Smooth muscle cell (in vitro differentiated cells): ENCODE results near the gene LONRF2. TPM values are rescaled to one million over a fixed set of nuclear protein-coding genes. Genes with fewer than 3 reads are reported as not detected.

Experiments used
- DNase-seq: peaks from one replicate; lab custom pipeline; 2025; ENCODE audit not compliant: unreplicated experiment; lab: John Stamatoyannopoulos, UW
- H2AFZ ChIP-seq: fragments of 200-600 bp; sonication (generic); 2 replicates; pipeline ENCODE4 v1.6.0; 2016; ENCODE audit warnings: antibody characterized with exemption, low read depth, mild to moderate bottlenecking
- H3F3A ChIP-seq: fragments of 200-600 bp; sonication (generic); 2 replicates; pipeline ENCODE4 v1.6.0; 2017; ENCODE audit warnings: antibody characterized with exemption, low read depth
- H3K27ac ChIP-seq: fragments of 200-600 bp; sonication (generic); 2 replicates; pipeline ENCODE4 v1.5.1; 2016; ENCODE audit warnings: low read depth, mild to moderate bottlenecking
- H3K27me3 ChIP-seq: fragments of 200-600 bp; sonication (generic); 2 replicates; pipeline ENCODE4 v1.6.1; 2016; ENCODE audit warnings: low read depth, mild to moderate bottlenecking
- H3K36me3 ChIP-seq: fragments of 200-600 bp; sonication (generic); 2 replicates; pipeline ENCODE4 v1.5.1; 2016; ENCODE audit warnings: low read depth
- H3K4me1 ChIP-seq: fragments of 200-600 bp; sonication (generic); 2 replicates; pipeline ENCODE4 v1.5.1; 2016; ENCODE audit warnings: low read depth
- H3K4me2 ChIP-seq: fragments of 200-600 bp; sonication (generic); 2 replicates; pipeline ENCODE4 v1.6.0; 2016; ENCODE audit warnings: mild to moderate bottlenecking
- H3K4me3 ChIP-seq: fragments of 200-600 bp; sonication (generic); 2 replicates; pipeline ENCODE4 v1.5.1; 2016; ENCODE audit warnings: mild to moderate bottlenecking
- H3K79me2 ChIP-seq: fragments of 200-600 bp; sonication (generic); 2 replicates; pipeline ENCODE4 v1.6.0; 2016; ENCODE audit warnings: low read depth, mild to moderate bottlenecking
- H3K9ac ChIP-seq: fragments of 200-600 bp; sonication (generic); 2 replicates; pipeline ENCODE4 v1.6.0; 2016; ENCODE audit warnings: low read depth
- H3K9me3 ChIP-seq: fragments of 200-600 bp; sonication (generic); replicated peaks from 2 replicates; pipeline ENCODE4 v1.5.1; 2016; ENCODE audit warnings: low read depth
- H4K20me1 ChIP-seq: fragments of 200-600 bp; sonication (generic); 2 replicates; pipeline ENCODE4 v1.6.0; 2016; ENCODE audit warnings: low read depth
- WGBS: methylation state at CpG from one replicate; pipeline ENCODE4 v1.1.7; 2016; ENCODE audit warnings: low lambda C conversion rate; 5-methylcytosine and 5-hydroxymethylcytosine counted together
- polyA plus RNA-seq: library from polyadenylated mRNA; unstranded; fragments of >200 nt; fragmentation: Nextera tagmentation; extraction: Ambion mirVana; gene quantifications from 2 replicates; pipeline ENCODE4 v1.2.1, GENCODE V29; 2016
- total RNA-seq: library from RNA; depleted of rRNA; stranded (reverse); fragments of >200 nt; gene quantifications from 2 replicates; pipeline ENCODE4 v1.2.3, GENCODE V29; 2014
- TF ChIP-seq, protein P1 (sequence below): fragments of 200-600 bp; sonication (generic); IDR thresholded peaks from 2 replicates; pipeline ENCODE4 v1.5.1; 2017; ENCODE audit warnings: borderline replicate concordance, mild to moderate bottlenecking, antibody characterized with exemption; ENCODE audit not compliant: insufficient read depth, poor library complexity, severe bottlenecking

LONRF2 gene
- total and polyA plus RNA-seq, 2 experiments from 2014 or later = 0.06 to 1.4 TPM

DNA sequence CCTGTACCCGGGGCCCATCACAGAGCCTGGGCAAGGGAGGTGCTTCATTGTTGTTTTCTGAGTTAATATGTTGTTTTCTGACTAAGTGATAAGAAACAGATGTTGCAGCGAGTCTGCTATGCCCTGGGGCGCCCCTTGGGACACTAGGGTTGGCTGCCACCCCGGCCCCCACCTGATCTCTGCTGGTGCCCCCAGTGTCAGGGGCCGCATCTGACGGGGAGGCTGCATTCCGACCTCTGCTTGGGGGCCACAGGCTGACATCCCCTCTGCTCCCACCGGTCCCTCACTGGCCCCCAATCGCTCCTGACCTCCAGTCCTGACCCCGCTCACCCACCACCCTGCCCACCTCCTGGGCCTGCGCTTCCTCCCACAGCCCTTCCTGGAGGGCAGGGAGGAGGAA, 65.9 kb downstream of the LONRF2 start:
- Histone ChIP-seq H3K4me3 (no peak overlapping the region), H3K79me2 (no peaks in the 10 kb centered on the region), H3K27ac (no peak overlapping the region), H3F3A (no peaks in the 10 kb centered on the region), H3K9me3 (no peaks in the 10 kb centered on the region), H4K20me1 (no peaks in the 10 kb centered on the region), H3K9ac (no peak overlapping the region), H3K27me3 (no peaks in the 10 kb centered on the region), H2AFZ (no peak overlapping the region), H3K36me3 (no peaks in the 10 kb centered on the region), H3K4me1 (no peaks in the 10 kb centered on the region), H3K4me2 (no peak overlapping the region)
- WGBS = 94% methylated on average over 7 of the region's 11 CpGs
- TF ChIP-seq, protein P1, sequence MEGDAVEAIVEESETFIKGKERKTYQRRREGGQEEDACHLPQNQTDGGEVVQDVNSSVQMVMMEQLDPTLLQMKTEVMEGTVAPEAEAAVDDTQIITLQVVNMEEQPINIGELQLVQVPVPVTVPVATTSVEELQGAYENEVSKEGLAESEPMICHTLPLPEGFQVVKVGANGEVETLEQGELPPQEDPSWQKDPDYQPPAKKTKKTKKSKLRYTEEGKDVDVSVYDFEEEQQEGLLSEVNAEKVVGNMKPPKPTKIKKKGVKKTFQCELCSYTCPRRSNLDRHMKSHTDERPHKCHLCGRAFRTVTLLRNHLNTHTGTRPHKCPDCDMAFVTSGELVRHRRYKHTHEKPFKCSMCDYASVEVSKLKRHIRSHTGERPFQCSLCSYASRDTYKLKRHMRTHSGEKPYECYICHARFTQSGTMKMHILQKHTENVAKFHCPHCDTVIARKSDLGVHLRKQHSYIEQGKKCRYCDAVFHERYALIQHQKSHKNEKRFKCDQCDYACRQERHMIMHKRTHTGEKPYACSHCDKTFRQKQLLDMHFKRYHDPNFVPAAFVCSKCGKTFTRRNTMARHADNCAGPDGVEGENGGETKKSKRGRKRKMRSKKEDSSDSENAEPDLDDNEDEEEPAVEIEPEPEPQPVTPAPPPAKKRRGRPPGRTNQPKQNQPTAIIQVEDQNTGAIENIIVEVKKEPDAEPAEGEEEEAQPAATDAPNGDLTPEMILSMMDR = no peak
- no peak for DNase-seq

DNA sequence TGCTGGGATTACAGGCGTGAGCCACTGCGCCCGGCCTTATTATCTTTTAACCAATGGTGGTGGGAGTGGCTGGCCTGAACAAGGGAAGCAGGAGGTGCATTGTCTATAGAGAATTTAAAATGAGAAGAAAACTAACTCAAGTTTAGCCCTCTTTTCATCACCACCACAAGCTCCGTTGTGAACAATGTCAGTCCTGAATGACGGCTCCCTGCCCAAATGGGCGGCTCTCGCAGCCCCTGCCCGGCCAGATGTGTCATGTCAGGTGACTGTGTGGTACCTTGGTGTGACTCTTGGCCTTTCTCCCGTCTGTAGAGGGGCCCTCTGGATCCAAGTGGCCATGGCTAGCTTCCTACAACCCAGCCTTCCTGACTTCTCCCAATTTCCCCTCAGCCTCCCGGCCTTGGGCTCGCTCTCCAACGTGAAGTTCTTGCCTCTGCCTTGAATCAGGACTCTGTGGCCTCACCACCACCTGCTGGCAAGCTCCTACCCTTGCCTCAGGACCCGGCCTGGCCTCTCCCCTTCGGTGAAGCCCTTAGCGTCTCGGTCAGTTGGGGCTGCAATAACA, 67.6 kb downstream of the LONRF2 start:
- H2AFZ ChIP-seq = no peak overlapping the region
- H3K79me2 ChIP-seq = no peaks in the 10 kb centered on the region
- no peaks in the 10 kb centered on the region for H3K27me3 ChIP-seq
- TF ChIP-seq, protein P1 = no peak
- no peak overlapping the region for H3K4me2 ChIP-seq
- H3K9me3 ChIP-seq = no peaks in the 10 kb centered on the region
- H3K27ac ChIP-seq = no peak overlapping the region
- H3F3A ChIP-seq = no peaks in the 10 kb centered on the region
- no peak overlapping the region for H3K9ac ChIP-seq
- H3K4me3 ChIP-seq = no peak overlapping the region
- WGBS = 92% methylated on average over 16 of the region's 16 CpGs
- no peaks in the 10 kb centered on the region for H3K4me1 ChIP-seq
- H3K36me3 ChIP-seq = no peaks in the 10 kb centered on the region
- no peak for DNase-seq
- H4K20me1 ChIP-seq = no peaks in the 10 kb centered on the region

DNA sequence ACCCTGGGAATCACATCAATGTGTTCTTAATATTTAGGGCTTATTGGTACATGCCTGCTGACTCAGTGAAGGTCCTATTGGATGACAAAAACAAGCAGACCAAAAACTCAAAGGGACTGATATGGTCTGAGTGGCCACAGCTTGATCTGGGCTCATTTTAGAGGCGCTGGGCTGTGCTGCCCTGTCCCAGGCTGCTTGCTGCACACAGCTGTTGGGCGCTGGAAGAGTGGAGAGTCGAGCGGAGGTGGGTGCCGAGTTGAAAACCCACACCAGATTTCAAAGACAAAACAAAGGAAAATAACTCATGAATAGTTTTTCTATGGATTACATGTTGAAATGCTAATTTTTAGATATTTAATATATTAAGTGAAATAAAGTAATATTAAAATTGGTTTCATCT, 68.5 kb downstream of the LONRF2 start:
- no peak overlapping the region for H3K27ac ChIP-seq
- WGBS = 92% methylated on average over 5 of the region's 5 CpGs

More for the DNA sequence above, 68.5 kb downstream of the LONRF2 start:
- H3K27me3 ChIP-seq = no peaks in the 10 kb centered on the region
- H3K9ac ChIP-seq = no peak overlapping the region
- TF ChIP-seq, protein P1 = no peak
- H3F3A ChIP-seq = no peaks in the 10 kb centered on the region
- no peaks in the 10 kb centered on the region for H3K9me3 ChIP-seq
- no peaks in the 10 kb centered on the region for H3K4me1 ChIP-seq
- H3K4me3 ChIP-seq = no peak overlapping the region
- H3K4me2 ChIP-seq = no peak overlapping the region
- no peaks in the 10 kb centered on the region for H3K79me2 ChIP-seq
- no peaks in the 10 kb centered on the region for H3K36me3 ChIP-seq
- DNase-seq = no peak
- no peaks in the 10 kb centered on the region for H4K20me1 ChIP-seq
- no peak overlapping the region for H2AFZ ChIP-seq
